ENCODE data around the gene GIMD1.

GIMD1 gene

DNA sequence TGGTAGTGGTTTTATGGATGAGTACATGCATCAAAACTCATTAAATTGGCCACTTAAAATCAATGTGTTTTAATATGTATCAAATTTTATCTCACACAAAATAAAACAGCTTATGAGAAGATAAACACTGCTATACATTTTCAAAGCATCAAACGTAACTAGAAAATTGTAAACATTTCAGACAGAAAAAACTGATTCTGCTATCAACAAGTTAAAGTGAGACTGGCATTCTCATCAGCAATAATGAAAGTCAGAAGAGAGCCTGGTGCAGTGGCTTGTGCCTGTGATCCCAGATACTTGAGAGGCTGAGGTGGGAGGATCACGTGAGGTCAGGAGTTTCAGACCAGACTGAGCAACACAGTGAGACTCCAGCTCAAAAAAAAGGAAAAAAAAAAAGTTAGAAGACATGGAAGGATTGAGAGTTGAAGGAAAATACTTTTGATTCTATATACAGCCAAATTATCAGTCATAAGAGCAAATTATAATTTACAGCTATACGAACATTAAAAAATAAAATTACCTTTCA is 55.5 kb downstream of the GIMD1 start:
- no peak for DNase-seq

DNA sequence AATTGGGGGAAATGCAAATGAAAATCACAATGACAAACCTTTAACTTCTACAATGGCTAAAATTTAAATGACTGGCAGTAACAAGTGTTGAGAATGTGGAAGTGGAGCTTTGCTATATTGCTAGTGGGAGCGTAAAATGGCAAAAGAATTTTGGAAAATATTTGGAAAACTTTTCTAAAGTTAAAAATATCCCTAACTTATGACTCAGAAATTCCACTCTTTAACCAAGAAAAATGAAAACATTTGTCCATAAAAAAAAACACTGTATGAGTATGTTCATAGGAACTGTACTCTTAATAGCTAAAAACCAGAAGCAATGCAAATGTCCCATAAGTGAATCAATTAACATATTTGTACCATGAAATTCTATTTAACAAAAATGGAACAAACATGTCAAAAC is 56.2 kb downstream of the GIMD1 start:
- DNase-seq = no peak

Measured in NCI-H1417 treated with DMSO at 0.1 percent for 48 hours (cell line).